ENCODE measurements around the gene EXOSC7. TPM values are rescaled to one million over a fixed set of nuclear protein-coding genes. Genes with fewer than 3 reads are reported as not detected.
"Not testable (repeated sequence)": the region's sequence is repeated elsewhere in the genome, so short reads cannot be mapped to it uniquely, and the experiment has no call there.

The EXOSC7 gene
- total RNA-seq, 2 experiments from 2014 or later = 28.1 to 28.4 TPM

DNA sequence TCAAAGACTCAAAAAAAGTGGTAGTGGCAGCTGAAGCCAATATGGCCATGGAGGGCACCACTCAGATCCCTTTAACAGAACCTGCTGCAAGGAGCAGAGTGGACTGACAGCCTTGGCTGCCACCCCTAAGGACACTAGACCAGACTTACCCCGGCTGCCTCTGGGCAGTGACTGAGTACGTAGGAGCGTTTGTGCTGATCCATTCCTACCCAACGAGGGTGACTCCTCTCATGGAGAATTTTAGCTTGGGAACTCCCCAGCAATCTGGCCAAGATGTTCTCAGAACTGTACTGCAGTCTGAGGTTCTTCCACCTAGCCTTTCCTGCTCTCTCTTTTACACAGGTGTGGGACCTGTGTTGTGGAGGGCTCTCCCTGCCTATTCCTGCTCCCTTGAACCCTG is 72.2 kb downstream of the EXOSC7 start:
- ChIA-PET CTCF (interaction anchor here (0.7 kb wide), 1 partner anchor 162 kb away, joined by 3 read pairs; no protein-coding TSS in a partner anchor), POLR2A (no interaction called here)
- Mint-ChIP-seq H3K4me1 (ENCODE audit: low read depth) (no peaks in the 10 kb centered on the region), H3K9me3 (no peaks in the 10 kb centered on the region), H3K27me3 (no peaks in the 10 kb centered on the region), H3K36me3 (ENCODE audit: low read depth) (no peaks in the 10 kb centered on the region), H3K4me3 (no peak overlapping the region), H3K27ac (no peak overlapping the region)
- Histone ChIP-seq H3K27ac (ENCODE audit: low read depth in 1 of 2, low read length in 2 of 2) (no peak overlapping the region), H3K4me3 (ENCODE audit: low read length) (no peak overlapping the region), H3K36me3 (ENCODE audit: insufficient read depth, low read length) (no peaks in the 10 kb centered on the region), H3K9me3 (ENCODE audit: control insufficient read depth in 1 of 2, insufficient read depth in 1 of 2, low read length in 2 of 2) (no peaks in the 10 kb centered on the region), H3K27me3 (ENCODE audit: control insufficient read depth in 1 of 2, insufficient read depth in 2 of 2, low read length in 2 of 2) (peaks cover 0 to 8% of the 10 kb centered on the region in 2 experiments), H3K4me1 (ENCODE audit: insufficient read depth, low read length) (no peaks in the 10 kb centered on the region)
- DNase-seq = no peak
- no peak for ATAC-seq (ENCODE audit: poor library complexity)
- intact Hi-C loops (cut with DNase I, micrococcal nuclease) = loop anchor here in 1 of 2 experiments (10.0 kb wide), 1 partner anchor 877 kb away; no protein-coding TSS in a partner anchor
- TF ChIP-seq, protein P1, sequence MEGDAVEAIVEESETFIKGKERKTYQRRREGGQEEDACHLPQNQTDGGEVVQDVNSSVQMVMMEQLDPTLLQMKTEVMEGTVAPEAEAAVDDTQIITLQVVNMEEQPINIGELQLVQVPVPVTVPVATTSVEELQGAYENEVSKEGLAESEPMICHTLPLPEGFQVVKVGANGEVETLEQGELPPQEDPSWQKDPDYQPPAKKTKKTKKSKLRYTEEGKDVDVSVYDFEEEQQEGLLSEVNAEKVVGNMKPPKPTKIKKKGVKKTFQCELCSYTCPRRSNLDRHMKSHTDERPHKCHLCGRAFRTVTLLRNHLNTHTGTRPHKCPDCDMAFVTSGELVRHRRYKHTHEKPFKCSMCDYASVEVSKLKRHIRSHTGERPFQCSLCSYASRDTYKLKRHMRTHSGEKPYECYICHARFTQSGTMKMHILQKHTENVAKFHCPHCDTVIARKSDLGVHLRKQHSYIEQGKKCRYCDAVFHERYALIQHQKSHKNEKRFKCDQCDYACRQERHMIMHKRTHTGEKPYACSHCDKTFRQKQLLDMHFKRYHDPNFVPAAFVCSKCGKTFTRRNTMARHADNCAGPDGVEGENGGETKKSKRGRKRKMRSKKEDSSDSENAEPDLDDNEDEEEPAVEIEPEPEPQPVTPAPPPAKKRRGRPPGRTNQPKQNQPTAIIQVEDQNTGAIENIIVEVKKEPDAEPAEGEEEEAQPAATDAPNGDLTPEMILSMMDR (IDR thresholded peaks at IDR 0.05) = no peak

DNA sequence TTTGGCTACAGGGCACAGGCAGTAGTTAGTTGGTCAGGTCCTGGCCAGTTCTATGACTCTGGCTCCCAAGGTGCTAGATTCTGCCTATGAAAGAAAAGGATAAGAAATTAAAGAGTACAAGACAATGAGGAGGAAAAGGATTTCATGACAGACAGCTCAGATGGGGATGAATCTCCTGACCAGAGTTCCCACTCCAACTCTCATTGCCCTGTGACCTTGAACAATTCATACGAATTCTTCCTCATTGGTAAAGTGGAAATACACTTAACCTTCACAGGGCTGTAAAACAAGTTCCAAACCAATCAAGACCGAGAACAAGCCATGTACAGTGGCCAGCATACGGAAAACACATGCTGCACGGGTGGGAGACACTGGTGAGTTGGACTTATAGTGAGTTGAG is 73.8 kb downstream of the EXOSC7 start:
- POLR2A ChIA-PET = interaction anchor here (1.0 kb wide), 1 partner anchor 10 kb away, joined by 3 read pairs; no protein-coding TSS in a partner anchor

DNA sequence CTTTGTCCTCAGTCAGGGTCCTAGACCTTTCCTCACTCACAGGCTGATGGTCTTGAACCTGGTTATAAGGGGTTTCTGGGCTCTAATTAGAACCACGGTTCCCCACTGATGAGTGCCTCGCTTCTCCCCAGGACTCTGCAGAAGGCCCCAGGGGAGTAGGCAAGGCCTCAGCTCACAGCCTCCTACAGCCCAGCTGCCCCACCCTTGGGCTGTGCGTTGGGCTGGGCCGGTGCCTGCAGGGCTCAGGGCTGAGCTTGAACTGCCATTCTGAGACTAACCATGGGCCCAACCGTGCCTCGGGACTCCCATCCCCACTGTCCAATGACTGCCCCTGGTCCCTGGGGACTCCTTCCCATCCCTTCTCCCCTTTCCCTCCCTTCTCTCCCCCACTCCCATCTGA is 75.6 kb downstream of the EXOSC7 start:
- H3K4me1 ChIP-seq (ENCODE audit: insufficient read depth, low read length) = no peaks in the 10 kb centered on the region
- ChIA-PET CTCF (no interaction called here), POLR2A (no interaction called here)
- H3K4me3 Mint-ChIP-seq = no peak overlapping the region
- H3K27ac Mint-ChIP-seq = no peak overlapping the region
- intact Hi-C loops (cut with DNase I, micrococcal nuclease) = no loop called here
- H3K4me1 Mint-ChIP-seq (ENCODE audit: low read depth) = no peaks in the 10 kb centered on the region
- no peaks in the 10 kb centered on the region for H3K36me3 ChIP-seq (ENCODE audit: insufficient read depth, low read length)
- DNase-seq = no peak
- no peak for ATAC-seq (ENCODE audit: poor library complexity)
- peaks cover 0 to 8% of the 10 kb centered on the region in 2 experiments for H3K27me3 ChIP-seq (ENCODE audit: control insufficient read depth in 1 of 2, insufficient read depth in 2 of 2, low read length in 2 of 2)
- H3K9me3 ChIP-seq (ENCODE audit: control insufficient read depth in 1 of 2, insufficient read depth in 1 of 2, low read length in 2 of 2) = no peaks in the 10 kb centered on the region
- H3K4me3 ChIP-seq (ENCODE audit: low read length) = no peak overlapping the region
- H3K36me3 Mint-ChIP-seq (ENCODE audit: low read depth) = no peaks in the 10 kb centered on the region
- H3K27me3 Mint-ChIP-seq = no peaks in the 10 kb centered on the region
- TF ChIP-seq, protein P1 (IDR thresholded peaks at IDR 0.05) = no peak
- H3K9me3 Mint-ChIP-seq = no peaks in the 10 kb centered on the region
- H3K27ac ChIP-seq (ENCODE audit: low read depth in 1 of 2, low read length in 2 of 2) = no peak overlapping the region

More for the DNA sequence above, 73.8 kb downstream of the EXOSC7 start:
- Histone ChIP-seq H3K4me1 (ENCODE audit: insufficient read depth, low read length) (no peaks in the 10 kb centered on the region), H3K27me3 (ENCODE audit: control insufficient read depth in 1 of 2, insufficient read depth in 2 of 2, low read length in 2 of 2) (peaks cover 0 to 8% of the 10 kb centered on the region in 2 experiments), H3K9me3 (ENCODE audit: control insufficient read depth in 1 of 2, insufficient read depth in 1 of 2, low read length in 2 of 2) (no peaks in the 10 kb centered on the region), H3K27ac (ENCODE audit: low read depth in 1 of 2, low read length in 2 of 2) (no peak overlapping the region), H3K36me3 (ENCODE audit: insufficient read depth, low read length) (no peaks in the 10 kb centered on the region), H3K4me3 (ENCODE audit: low read length) (no peak overlapping the region)
- no peaks in the 10 kb centered on the region for H3K9me3 Mint-ChIP-seq
- no peaks in the 10 kb centered on the region for H3K36me3 Mint-ChIP-seq (ENCODE audit: low read depth)
- intact Hi-C loops (cut with DNase I, micrococcal nuclease) = loop anchor here in 1 of 2 experiments (10.0 kb wide), 1 partner anchor 875 kb away; no protein-coding TSS in a partner anchor
- no peak overlapping the region for H3K4me3 Mint-ChIP-seq
- H3K4me1 Mint-ChIP-seq (ENCODE audit: low read depth) = no peaks in the 10 kb centered on the region
- H3K27ac Mint-ChIP-seq = no peak overlapping the region
- CTCF ChIA-PET = no interaction called here
- TF ChIP-seq, protein P1 (IDR thresholded peaks at IDR 0.05) = no peak
- DNase-seq (no peak), ATAC-seq (ENCODE audit: poor library complexity) (no peak)
- H3K27me3 Mint-ChIP-seq = no peaks in the 10 kb centered on the region

DNA sequence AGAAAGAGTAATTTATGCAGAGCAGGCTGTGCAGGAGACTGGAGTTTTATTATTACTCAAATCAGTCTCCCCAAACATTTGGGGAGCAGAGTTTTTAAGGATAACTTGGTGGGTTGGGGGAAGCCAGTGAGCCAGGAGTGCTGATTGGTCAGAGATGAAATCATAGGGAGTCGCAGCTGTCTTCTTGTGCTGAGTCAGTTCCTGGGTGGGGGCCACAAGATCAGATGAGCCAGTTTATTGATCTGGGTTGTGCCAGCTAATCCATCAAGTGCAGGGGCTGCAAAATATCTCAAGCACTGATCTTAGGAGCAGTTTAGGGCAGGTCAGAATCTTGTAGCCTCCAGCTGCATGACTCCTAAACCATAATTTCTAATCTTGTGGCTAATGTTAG is 77.8 kb downstream of the EXOSC7 start:
- H3K36me3 Mint-ChIP-seq (ENCODE audit: low read depth); H3K4me3 ChIP-seq (ENCODE audit: low read length); H3K4me1 Mint-ChIP-seq (ENCODE audit: low read depth); H3K4me3 Mint-ChIP-seq; intact Hi-C loops (cut with DNase I, micrococcal nuclease); H3K27ac ChIP-seq (ENCODE audit: low read depth in 1 of 2, low read length in 2 of 2); ATAC-seq (ENCODE audit: poor library complexity); H3K4me1 ChIP-seq (ENCODE audit: insufficient read depth, low read length); H3K27me3 Mint-ChIP-seq; H3K36me3 ChIP-seq (ENCODE audit: insufficient read depth, low read length); DNase-seq; H3K9me3 Mint-ChIP-seq; H3K9me3 ChIP-seq (ENCODE audit: control insufficient read depth in 1 of 2, insufficient read depth in 1 of 2, low read length in 2 of 2); POLR2A ChIA-PET; H3K27me3 ChIP-seq (ENCODE audit: control insufficient read depth in 1 of 2, insufficient read depth in 2 of 2, low read length in 2 of 2); H3K27ac Mint-ChIP-seq: not testable (repeated sequence)
- CTCF ChIA-PET = interaction anchor here (0.7 kb wide), 1 partner anchor 13 kb away, joined by 3 read pairs; no protein-coding TSS in a partner anchor
